GM18498 (cell line): ENCODE measurements around the gene EP300.
"Not testable (repeated sequence)": the region's sequence is repeated elsewhere in the genome, so short reads cannot be mapped to it uniquely, and the experiment has no call there.

Source experiments
- ATAC-seq: cut with Tn5 transposase; IDR thresholded peaks from one replicate; pipeline ENCODE4 v1.9.1; 2021; ENCODE audit warnings: mild to moderate bottlenecking, moderate library complexity; ENCODE audit not compliant: unreplicated experiment

Gene EP300

DNA sequence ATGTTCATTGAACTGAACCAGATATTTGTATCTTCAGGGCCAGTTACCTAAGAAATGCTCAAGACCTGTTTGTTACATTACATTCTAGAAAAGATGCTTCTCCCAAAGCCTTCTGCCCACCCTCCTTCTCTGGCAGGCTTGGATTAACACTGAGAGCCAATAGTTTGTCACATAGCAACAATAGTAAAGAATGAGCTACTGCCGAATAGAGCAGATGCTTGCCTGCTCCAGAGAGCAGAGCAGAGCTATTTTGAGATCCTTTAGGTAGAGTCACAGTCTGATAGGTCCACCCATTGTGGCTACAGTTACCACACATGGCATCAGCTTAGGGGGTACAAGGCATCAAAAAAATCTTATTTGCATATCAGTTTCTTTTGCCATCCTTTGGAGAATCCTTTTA is 13.5 kb upstream of the EP300 start:
- ATAC-seq, result no peak

DNA sequence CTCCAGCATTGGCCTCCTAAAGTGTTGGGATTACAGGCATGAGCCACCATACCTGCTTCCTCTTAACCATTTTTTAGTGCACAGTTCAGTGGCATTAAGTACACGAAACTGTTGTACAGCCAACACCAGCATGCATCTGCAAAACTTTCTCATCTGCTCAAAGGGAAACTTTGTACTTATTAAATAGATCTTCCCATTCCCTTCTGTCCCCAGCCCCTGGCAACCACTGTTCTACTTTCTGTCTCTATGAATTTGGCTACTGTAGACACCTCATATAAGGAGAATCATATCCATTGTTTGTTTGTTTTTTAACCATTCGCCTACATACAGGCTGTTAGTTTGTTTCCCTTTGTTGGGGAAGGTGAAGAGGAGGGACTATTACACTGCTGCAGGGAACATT is 6.5 kb upstream of the EP300 start:
- ATAC-seq, result no peak

DNA sequence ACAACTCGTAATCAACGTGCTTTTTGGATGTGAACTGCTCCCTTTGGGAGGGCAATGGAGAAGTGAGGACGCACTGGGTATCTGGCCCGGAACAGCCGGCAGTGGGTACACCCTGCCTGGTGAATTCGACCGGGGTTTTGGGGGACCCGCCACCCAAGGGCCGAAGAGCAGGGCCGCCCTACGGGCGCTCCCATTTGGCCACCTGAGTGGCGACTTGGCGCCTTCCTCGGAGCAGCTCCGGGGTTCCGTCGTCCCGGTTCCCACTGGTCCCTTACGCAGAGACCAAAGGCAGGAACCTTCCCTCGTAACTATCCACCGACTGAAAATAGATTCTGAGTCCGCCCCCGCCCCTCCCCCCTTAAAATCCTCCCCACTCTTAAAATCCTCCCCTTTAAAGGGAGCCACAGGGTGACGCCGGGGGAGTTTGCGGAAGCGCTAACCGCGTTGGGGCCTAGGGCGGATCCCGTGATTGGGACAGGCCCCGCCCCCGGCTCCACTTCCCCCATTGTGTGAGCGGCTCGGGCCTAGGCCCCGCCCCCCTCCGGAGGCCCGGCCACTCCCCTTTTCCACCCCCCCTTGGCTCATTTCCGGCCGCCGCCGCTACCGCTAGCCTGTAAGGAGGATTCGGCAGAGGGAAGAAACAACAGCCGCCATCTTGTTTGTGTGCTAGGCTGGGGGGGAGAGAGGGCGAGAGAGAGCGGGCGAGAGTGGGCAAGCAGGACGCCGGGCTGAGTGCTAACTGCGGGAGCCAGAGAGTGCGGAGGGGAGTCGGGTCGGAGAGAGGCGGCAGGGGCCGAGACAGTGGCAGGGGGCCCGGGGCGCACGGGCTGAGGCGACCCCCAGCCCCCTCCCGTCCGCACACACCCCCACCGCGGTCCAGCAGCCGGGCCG is 1.0 kb upstream of the EP300 start:
- ATAC-seq, result peak; percentile 73

DNA sequence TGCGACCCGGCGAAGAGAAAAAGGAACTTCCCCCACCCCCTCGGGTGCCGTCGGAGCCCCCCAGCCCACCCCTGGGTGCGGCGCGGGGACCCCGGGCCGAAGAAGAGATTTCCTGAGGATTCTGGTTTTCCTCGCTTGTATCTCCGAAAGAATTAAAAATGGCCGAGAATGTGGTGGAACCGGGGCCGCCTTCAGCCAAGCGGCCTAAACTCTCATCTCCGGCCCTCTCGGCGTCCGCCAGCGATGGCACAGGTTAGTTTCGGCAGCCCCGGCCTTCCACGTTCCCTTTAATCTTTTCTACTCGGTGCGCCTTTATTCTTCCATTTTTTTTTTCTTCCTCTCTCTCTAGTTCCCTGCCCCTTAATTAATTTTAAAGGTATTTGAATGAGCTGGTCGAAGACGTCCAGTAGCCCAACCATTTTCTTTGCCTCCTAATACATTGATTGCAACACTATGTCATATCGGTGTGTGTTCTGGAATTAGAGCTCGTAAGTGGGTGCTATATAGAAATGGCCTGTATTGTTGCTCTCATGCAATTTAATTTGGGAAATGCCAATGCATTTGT is 537 bp downstream of the EP300 start:
- ATAC-seq, result no peak

DNA sequence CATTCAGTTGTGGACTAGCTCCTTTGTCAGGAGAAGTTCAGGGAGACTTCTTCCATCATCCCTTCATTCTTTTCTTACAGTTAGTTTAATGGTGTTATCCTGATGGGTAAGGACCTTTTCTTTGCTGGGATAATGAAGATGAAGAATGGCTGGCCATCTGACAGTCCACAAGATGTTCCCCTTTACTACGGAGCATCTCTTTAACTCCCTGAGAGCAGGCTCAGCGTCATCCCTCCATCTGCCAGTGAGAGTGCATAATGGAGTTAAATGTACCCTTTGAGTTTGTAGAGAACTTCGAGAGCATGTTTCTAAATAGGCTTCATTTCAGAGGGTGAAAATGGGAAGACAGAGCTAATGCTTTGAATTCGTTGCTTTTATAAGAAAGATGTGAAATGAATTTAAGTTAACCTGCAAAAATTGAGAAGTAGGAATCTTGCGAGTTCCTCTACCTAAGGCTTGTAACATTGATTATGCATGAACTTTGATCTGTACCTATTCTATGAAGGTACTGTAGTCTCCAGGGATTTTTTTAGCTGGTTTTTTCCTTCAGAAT is 1.7 kb downstream of the EP300 start:
- no peak for ATAC-seq

DNA sequence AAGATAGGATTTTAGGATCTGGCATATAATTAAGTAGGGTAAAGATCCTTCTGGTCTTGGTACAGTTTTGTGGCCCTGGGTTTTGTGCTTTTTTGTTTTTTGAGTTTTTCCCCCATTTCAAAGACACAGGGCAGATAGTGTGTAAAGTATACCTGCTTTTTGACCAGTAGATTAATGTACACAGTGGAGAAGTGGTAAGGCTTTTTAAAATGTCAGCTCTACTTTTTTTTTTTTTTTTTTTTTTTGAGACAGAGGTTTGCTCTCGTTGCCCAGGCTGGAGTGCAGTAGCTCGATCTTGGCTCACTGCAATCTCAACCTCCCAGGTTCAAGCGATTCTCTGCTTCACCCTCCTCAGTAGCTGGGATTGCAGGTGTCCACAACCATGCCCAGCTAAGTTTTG is 4.0 kb downstream of the EP300 start:
- no peak for ATAC-seq

DNA sequence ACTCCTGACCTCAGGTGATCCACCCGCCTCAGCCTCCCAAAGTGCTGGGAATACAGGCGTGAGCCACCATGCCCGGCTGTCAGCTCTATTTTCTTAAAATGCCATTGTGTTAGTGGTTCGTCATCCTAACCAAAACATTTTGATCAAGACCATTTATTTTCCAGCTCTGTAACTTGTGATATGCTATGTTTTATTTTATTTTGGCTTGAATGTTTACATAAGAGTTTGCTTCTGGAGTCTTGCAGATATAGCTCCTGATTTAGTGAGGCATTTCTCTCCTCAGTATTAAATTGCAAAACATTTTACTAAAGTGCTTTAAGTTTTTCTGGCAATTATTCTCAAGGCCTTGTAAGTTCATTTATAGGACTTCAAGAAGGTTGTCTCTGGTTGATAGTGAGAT is 4.4 kb downstream of the EP300 start:
- ATAC-seq, result no peak

DNA sequence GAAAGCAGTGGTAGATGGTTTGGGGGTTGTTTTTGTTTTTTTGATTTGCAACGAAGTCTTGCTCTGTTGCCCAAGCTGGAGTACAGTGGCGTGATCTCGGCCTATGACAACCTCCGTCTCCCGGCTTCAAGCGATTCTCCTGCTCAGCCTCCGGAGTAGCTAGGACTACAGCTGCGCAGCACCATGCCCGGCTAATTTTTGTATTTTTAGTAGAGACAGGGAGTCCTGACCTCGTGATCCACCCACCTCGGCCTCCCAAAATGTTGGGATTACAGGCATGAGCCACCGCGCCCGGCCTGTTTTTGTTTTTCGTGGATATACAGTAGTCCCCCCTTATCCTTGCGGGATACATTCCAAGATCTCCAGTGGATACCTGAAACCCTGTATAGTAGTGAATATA is 6.6 kb downstream of the EP300 start:
- no peak for ATAC-seq

DNA sequence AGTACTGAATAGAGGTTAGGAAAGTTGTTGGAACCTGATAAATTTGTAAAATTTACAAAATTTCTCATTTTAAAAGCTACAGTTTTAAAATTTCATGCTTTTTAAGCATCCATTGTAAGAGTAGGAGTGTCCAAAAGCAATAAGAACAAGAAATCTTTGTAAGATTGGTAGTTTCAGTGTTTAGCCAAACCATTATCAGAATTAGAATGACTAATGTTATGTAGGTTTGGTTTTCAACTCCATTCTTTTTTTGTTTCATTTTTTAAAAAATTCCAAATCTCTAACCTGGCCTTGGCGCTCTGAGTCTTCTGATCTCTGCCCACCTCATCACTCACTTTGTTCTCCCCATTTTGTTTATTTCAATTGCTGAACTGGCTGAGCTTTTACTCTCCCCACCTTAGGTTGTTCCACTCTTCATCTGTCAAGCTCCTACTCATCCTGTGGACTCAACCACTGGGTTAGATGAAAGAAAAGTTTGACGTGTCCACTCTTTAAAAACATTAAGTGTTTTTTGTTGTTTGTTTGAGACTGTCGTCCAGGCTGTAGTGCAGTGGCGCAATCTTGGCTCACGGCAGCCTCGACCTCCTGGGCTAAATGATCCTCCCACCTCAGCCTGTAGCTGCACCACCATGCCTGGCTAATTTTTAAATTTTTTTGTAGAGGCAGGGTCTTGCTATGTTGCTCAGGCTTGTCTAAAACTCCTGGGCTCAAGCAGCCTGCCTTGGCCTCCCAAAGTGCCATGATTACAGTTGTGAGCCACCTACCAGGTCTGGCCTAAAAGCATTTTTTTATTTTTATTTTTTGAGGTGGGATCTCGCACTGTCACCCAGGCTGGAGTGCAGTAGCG is 14.0 kb downstream of the EP300 start:
- no peak for ATAC-seq

DNA sequence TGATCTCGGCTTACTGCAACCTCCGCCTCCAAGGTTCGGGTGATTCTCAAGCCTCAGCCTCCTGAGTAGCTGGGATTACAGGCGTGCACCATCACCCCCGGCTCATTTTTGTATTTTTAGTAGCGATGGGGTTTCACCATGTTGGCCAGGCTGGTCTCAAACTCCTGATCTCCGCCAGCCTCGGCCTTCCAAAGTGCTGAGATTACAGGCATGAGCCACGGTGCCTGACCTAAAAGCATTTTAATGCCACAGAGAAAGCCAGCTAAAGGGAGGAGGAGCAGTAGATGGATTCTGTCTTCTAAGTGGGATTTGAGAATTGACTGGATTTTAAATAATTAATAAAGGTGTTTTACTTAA is 14.6 kb downstream of the EP300 start:
- ATAC-seq, result not testable (repeated sequence)

DNA sequence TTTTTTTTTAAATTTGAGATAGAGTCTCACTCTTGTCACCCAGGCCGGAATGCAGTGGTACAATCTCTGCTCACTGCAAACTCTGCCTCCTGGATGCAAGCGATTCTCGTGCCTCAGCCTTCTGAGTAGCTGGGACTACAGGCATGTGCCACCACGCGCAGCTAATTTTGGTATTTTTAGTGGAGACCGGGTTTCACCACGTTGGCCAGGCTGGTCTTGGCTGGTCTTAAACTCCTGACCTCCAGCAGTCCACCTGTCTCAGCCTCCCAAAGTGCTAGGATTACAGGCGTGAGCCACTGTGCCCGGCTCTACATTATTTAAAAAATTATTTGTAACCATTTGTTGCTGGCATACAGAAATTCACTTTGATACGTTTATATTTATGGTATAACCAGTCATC is 18.6 kb downstream of the EP300 start:
- ATAC-seq, result no peak

DNA sequence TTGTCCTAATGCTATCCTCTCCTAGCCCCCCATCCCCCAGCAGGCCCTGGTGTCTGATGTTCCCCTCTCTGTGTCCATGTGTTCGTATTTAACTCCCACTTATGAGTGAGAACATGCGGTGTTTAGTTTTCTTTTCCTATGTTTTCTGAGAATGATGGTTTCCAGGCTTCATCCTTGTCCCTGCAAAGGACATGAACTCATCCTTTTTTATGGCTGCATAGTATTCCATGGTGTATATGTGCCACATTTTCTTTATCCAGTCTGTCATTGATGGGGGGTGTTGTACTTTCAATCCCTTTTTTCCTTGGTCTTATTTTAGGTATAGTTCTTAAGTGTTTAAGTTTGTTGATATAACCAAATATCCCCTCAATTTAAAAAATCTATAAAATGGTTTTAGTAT is 23.9 kb downstream of the EP300 start:
- no peak for ATAC-seq

DNA sequence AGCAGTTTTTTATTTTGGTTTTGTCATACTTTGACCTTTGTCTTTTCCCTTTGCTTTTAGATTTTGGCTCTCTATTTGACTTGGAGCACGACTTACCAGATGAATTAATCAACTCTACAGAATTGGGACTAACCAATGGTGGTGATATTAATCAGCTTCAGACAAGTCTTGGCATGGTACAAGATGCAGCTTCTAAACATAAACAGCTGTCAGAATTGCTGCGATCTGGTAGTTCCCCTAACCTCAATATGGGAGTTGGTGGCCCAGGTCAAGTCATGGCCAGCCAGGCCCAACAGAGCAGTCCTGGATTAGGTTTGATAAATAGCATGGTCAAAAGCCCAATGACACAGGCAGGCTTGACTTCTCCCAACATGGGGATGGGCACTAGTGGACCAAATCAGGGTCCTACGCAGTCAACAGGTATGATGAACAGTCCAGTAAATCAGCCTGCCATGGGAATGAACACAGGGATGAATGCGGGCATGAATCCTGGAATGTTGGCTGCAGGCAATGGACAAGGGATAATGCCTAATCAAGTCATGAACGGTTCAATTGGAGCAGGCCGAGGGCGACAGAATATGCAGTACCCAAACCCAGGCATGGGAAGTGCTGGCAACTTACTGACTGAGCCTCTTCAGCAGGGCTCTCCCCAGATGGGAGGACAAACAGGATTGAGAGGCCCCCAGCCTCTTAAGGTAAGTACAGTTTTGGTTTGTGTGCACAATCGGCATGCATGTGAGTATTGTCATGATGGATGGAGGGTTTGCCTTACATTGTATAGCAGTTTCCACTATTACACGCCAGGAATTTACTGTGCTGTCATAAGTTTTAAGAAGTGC is 25.0 kb downstream of the EP300 start:
- no peak for ATAC-seq

DNA sequence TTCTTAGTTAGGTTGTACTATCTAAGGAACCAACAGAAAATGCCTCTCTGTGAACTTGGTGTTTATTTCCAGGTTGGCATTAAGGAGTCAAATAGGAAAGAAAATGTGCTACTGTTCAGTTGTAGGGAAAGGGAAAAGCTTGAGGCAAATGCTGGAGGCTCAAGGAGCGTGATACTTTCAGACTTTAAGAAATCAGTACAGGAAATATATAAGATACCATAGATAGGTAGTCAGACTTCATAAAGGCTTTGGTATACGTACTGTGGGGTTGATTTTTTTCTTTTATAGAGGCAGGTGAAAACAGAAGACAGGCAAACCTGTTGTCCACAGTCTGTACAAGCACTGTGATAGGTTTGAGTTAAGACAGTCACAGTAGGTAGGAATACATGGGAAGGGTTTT is 30.8 kb downstream of the EP300 start:
- ATAC-seq, result no peak

DNA sequence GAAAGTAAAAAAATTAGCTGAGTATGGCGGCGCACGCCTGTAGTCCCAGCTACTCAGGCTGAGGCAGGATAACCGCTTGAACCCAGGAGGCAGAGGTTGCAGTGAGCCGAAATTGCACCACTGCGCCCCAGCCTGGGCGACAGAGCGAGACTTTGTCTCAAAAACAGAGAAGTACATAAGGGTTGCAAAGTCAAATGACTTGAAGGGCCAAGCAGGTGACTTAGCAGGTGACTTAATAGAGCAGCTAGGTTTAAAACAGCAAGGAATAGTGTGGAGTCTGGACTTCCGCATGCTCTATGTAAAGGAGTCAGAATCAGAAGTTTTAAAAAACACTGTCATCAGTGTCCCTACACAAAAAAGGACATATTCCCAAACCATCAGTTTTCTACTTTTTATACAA is 31.7 kb downstream of the EP300 start:
- ATAC-seq, result no peak

DNA sequence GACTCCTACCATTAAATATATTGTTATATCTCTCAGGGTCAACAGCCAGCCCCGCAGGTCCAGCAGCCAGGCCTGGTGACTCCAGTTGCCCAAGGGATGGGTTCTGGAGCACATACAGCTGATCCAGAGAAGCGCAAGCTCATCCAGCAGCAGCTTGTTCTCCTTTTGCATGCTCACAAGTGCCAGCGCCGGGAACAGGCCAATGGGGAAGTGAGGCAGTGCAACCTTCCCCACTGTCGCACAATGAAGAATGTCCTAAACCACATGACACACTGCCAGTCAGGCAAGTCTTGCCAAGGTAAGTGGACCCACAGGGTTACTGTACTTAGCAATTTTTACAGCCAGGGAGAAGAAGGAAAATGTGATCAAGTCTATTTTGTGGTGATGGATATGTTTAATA is 35.1 kb downstream of the EP300 start:
- no peak for ATAC-seq

DNA sequence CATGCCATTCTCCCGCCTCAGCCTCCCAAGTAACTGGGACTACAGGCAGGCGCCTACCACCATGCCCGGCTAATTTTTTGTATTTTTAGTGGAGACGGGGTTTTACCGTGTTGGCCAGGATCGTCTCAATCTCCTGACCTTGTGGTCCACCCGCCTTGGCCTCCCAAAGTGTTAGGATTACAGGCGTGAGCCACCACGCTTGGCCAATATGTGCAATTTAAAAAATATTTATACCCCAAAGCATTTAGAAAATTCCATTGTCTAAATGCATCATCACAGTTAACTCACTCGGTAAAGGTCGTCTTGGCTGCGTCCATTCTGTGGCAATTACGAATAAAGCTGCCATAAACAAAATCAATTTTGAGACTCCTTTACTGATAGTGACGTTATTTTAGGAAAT is 36.2 kb downstream of the EP300 start:
- no peak for ATAC-seq

DNA sequence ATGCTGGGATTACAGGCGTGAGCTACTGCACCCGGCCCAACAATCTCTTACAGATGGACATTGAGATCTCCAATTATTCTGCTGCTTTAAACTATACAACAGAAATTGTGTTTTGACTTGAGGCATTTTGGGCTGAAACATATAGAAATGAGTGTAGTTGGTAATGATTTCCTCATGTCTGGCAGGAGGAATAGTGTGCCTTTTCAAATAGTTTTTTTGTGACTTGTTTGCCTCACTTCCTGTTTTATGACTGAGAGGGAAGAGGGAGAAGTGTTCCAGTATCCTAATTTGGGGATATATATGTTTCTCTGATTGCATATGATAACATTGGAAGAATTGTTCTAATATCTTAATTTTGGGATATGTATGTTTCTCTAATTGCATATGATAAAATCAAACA is 40.2 kb downstream of the EP300 start:
- ATAC-seq, result no peak

DNA sequence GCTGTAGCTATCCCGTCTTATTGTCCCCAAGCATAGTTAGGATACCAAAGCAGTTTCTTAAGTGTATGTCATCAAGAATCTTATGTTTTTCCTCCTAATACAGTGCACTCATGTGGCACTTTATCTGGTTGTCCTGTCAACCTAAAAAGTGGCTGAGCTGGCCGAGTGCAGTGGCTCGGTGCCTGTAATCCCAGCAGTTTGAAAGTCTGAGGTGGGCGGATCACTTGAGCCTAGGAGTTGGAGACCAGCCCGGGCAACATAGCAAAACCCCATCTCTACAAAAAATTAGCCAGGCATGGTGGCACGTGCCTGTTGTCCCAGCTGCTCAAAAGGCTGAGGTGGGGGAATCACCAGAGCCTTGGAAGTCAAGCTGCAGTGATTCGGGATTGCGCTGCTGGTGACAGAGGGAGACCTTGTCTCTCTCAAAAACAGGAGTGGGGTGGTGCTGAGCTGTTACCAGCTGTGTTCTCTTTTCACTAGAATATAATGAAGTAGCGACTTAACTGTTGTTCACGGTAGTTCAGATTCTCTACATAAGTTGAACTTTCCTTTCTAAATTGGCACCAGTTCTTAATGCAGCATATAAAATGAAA is 48.1 kb downstream of the EP300 start:
- no peak for ATAC-seq

DNA sequence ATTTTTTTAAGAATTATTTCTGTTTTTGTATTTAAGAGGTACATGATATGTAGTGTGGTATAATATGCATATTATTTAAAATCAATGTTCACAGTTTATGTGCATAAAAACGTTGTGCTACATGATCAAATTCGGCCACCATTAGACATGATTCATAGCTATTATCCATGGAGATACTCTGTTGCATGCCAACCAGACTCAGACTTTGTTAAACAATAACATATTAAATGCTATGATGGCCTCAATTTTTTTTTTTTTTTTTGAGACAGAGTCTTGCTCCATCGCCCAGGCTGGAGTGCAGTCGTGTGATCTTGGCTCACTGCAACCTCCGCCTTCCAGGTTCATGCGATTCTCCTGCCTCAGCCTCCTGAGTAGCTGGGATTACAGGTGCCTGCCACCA is 53.5 kb downstream of the EP300 start:
- ATAC-seq, result not testable (repeated sequence)
